Parathyroid adenoma (tissue), 2 donors: ENCODE measurements around the gene CTSL.

Source experiments
- H2AFZ ChIP-seq: fragments of 300-600 bp; sonication (generic); one replicate; pipeline ENCODE4 v1.7.0; 2017; ENCODE audit warnings: antibody characterized with exemption, mild to moderate bottlenecking
- H3K27ac ChIP-seq: fragments of 300-600 bp; sonication (generic); one replicate; pipeline ENCODE4 v1.7.0; 2017
- H3K27me3 ChIP-seq: fragments of 300-600 bp; sonication (generic); one replicate; pipeline ENCODE4 v1.7.0; 2017; ENCODE audit warnings: low read length; ENCODE audit not compliant: control insufficient read depth, insufficient read depth
- H3K36me3 ChIP-seq: fragments of 300-600 bp; sonication (generic); one replicate; pipeline ENCODE4 v1.7.0; 2017; ENCODE audit warnings: low read length; ENCODE audit not compliant: control insufficient read depth, insufficient read depth
- H3K4me1 ChIP-seq: fragments of 300-600 bp; sonication (generic); one replicate; pipeline ENCODE4 v1.7.0; 2017; ENCODE audit warnings: control low read depth
- H3K4me2 ChIP-seq: fragments of 300-600 bp; sonication (generic); one replicate; pipeline ENCODE4 v1.7.0; 2017; ENCODE audit warnings: low read length
- H3K4me3 ChIP-seq: fragments of 300-600 bp; sonication (generic); one replicate; pipeline ENCODE4 v1.7.0; 2017; ENCODE audit warnings: low read depth, low read length
- H3K79me2 ChIP-seq: fragments of 300-600 bp; sonication (generic); one replicate; pipeline ENCODE4 v1.7.0; 2017; ENCODE audit warnings: control low read depth
- H3K9ac ChIP-seq: fragments of 300-600 bp; sonication (generic); one replicate; pipeline ENCODE4 v1.7.0; 2017; ENCODE audit warnings: mild to moderate bottlenecking
- H3K9me3 ChIP-seq: fragments of 300-600 bp; sonication (generic); one replicate; pipeline ENCODE4 v1.7.0; 2017; ENCODE audit warnings: low read length; ENCODE audit not compliant: control insufficient read depth
- TF ChIP-seq, protein P1 (sequence below): fragments of 300-600 bp; sonication (generic); IDR thresholded peaks from one replicate; pipeline ENCODE4 v1.7.0; 2017; ENCODE audit warnings: antibody characterized with exemption, mild to moderate bottlenecking
- donor health status: primary hyperparathyroidism.

CTSL gene

DNA sequence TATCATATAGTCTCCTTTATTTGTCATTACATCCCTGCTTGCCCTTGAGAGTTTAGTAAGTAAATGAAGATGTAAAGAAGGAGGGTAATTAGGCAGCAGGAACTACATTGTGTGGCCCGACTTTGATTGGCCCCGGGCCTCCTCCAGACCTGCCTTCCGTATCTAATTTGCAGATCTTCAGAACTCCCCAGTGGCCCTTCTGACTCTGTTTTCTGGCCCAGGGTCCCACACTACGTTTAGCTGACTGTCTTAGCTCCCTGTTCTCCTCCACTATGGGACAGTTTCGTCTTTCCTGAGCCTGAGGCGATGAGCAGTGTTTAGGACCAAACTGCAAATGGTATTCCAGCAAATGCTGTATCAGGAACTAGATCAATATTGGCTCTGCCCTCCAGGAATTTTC is 21.6 kb upstream of the CTSL start:
- H3K27ac ChIP-seq: no peak overlapping the region

DNA sequence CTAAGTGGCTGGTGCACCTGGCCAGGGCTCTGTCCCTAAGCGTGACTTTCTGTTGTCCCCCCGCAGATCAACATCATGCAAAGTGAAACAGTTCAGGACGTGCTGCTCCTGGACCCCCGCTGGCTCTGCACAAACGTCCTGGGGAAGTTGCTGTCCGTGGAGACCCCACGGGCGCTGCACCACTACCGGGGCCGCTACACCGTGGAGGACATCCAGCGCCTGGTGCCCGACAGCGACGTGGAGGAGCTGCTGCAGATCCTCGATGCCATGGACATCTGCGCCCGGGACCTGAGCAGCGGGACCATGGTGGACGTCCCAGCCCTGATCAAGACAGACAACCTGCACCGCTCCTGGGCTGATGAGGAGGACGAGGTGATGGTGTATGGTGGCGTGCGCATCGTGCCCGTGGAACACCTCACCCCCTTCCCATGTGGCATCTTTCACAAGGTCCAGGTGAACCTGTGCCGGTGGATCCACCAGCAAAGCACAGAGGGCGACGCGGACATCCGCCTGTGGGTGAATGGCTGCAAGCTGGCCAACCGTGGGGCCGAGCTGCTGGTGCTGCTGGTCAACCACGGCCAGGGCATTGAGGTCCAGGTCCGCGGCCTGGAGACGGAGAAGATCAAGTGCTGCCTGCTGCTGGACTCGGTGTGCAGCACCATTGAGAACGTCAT is 19.7 kb upstream of the CTSL start:
- Histone ChIP-seq H3K4me2 (no peak overlapping the region), H3K27ac (no peak overlapping the region), H3K36me3 (no peaks in the 10 kb centered on the region), H3K79me2 (no peaks in the 10 kb centered on the region), H3K9ac (no peak overlapping the region), H3K27me3 (no peaks in the 10 kb centered on the region), H2AFZ (no peak overlapping the region), H3K4me1 (no peaks in the 10 kb centered on the region), H3K9me3 (no peaks in the 10 kb centered on the region), H3K4me3 (no peak overlapping the region)
- TF ChIP-seq, protein P1, sequence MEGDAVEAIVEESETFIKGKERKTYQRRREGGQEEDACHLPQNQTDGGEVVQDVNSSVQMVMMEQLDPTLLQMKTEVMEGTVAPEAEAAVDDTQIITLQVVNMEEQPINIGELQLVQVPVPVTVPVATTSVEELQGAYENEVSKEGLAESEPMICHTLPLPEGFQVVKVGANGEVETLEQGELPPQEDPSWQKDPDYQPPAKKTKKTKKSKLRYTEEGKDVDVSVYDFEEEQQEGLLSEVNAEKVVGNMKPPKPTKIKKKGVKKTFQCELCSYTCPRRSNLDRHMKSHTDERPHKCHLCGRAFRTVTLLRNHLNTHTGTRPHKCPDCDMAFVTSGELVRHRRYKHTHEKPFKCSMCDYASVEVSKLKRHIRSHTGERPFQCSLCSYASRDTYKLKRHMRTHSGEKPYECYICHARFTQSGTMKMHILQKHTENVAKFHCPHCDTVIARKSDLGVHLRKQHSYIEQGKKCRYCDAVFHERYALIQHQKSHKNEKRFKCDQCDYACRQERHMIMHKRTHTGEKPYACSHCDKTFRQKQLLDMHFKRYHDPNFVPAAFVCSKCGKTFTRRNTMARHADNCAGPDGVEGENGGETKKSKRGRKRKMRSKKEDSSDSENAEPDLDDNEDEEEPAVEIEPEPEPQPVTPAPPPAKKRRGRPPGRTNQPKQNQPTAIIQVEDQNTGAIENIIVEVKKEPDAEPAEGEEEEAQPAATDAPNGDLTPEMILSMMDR: no peak

More for the DNA sequence above, 21.6 kb upstream of the CTSL start:
- no peaks in the 10 kb centered on the region for H3K4me1 ChIP-seq
- no peaks in the 10 kb centered on the region for H3K9me3 ChIP-seq
- H3K27me3 ChIP-seq: no peaks in the 10 kb centered on the region
- no peak overlapping the region for H3K4me2 ChIP-seq
- TF ChIP-seq, protein P1: no peak
- H2AFZ ChIP-seq: no peak overlapping the region
- H3K4me3 ChIP-seq: no peak overlapping the region
- H3K36me3 ChIP-seq: no peaks in the 10 kb centered on the region
- no peak overlapping the region for H3K9ac ChIP-seq
- H3K79me2 ChIP-seq: no peaks in the 10 kb centered on the region

DNA sequence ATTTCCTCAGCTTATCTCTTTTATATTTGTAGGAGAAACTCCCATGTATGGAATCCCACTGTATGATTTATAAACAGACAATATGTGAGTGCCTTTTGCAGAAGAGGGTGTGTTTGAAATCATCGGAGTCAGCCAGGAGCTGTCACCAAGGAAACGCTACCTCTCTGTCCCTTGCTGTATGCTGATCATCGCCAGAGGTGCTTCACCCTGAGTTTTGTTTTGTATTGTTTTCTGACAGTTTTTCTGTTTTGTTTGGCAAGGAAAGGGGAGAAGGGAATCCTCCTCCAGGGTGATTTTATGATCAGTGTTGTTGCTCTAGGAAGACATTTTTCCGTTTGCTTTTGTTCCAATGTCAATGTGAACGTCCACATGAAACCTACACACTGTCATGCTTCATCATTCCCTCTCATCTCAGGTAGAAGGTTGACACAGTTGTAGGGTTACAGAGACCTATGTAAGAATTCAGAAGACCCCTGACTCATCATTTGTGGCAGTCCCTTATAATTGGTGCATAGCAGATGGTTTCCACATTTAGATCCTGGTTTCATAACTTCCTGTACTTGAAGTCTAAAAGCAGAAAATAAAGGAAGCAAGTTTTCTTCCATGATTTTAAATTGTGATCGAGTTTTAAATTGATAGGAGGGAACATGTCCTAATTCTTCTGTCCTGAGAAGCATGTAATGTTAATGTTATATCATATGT is 18.0 kb upstream of the CTSL start:
- Histone ChIP-seq H3K27ac (no peak overlapping the region), H3K4me1 (no peaks in the 10 kb centered on the region), H3K36me3 (no peaks in the 10 kb centered on the region), H3K9me3 (no peaks in the 10 kb centered on the region), H3K4me3 (no peak overlapping the region), H3K79me2 (no peaks in the 10 kb centered on the region), H3K27me3 (no peaks in the 10 kb centered on the region), H3K4me2 (no peak overlapping the region), H3K9ac (no peak overlapping the region), H2AFZ (no peak overlapping the region)
- TF ChIP-seq, protein P1: no peak

DNA sequence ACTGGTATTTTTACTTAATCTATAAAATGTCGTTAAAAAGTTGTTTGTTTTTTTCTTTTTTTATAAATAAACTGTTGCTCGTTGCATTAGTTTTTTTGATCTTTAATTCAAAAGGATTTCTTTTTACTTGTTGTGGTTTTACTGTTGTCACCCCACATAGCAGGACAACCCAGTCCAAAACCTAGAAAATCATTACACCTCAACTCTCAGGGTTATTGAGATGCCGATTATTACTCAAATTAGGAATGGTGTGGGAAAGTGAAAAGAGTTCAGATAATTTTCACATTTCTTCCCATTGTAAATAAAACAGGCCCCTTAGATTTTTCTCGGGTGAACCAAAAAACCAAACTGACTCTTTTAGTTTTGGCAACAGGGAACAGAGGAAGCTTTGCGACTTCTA is 17.4 kb upstream of the CTSL start:
- Histone ChIP-seq H3K4me1 (peaks cover 2% of the 10 kb centered on the region), H2AFZ (no peak overlapping the region), H3K79me2 (no peaks in the 10 kb centered on the region), H3K27me3 (no peaks in the 10 kb centered on the region), H3K4me2 (no peak overlapping the region), H3K4me3 (no peak overlapping the region), H3K36me3 (no peaks in the 10 kb centered on the region), H3K9me3 (no peaks in the 10 kb centered on the region), H3K9ac (no peak overlapping the region), H3K27ac (no peak overlapping the region)
- TF ChIP-seq, protein P1: no peak
